Urothelium cell line (cell line): ENCODE results near the gene HIGD1B.
A peak's percentile ranks its signal among the peaks of the same experiment; 100 is the strongest.
"Not testable (repeated sequence)": the region's sequence is repeated elsewhere in the genome, so short reads cannot be mapped to it uniquely, and the experiment has no call there.

ENCODE experiments used
- DNase-seq: peaks from one replicate; pipeline ENCODE4 v3.0.0; 2011; ENCODE audit warnings: low spot score, mixed read lengths
- FAIRE-seq: peaks from 2 replicates; lab custom pipeline; 2011; peaks lifted over from hg19 to GRCh38; lab: Jason Lieb, UNC

HIGD1B gene

GRCh38 chr17:44847586-44847985 lies at the start of gene HIGD1B:
HIGD1B (plus strand) TSS chr17:44847883; CDS start chr17:44848153, 270 bp downstream.
- DNase-seq (no peak), FAIRE-seq (no peak)

- DNase-seq (no peak), FAIRE-seq (no peak)
These were observed 49.3 kb upstream of the HIGD1B start for GRCh38 chr17:44798356-44798755.

GRCh38 chr17:44801880-44802279 lies 45.8 kb upstream of the HIGD1B start:
- FAIRE-seq, result no peak

GRCh38 chr17:44804302-44805089 lies 43.2 kb upstream of the HIGD1B start:
- FAIRE-seq (no peak), DNase-seq (no peak)

More at GRCh38 chr17:44801880-44802279, 45.8 kb upstream of the HIGD1B start:
- DNase-seq, result no peak

GRCh38 chr17:44807093-44807816 lies 40.4 kb upstream of the HIGD1B start:
- no peak for FAIRE-seq

GRCh38 chr17:44807817-44808155 lies 39.9 kb upstream of the HIGD1B start:
- FAIRE-seq (no peak), DNase-seq (no peak)

More at GRCh38 chr17:44807093-44807816, 40.4 kb upstream of the HIGD1B start:
- no peak for DNase-seq

GRCh38 chr17:44808156-44808555 lies 39.5 kb upstream of the HIGD1B start:
- no peak for DNase-seq
- no peak for FAIRE-seq

GRCh38 chr17:44808656-44809388 lies 38.9 kb upstream of the HIGD1B start:
- FAIRE-seq, DNase-seq: not testable (repeated sequence)

GRCh38 chr17:44812263-44812662 lies 35.4 kb upstream of the HIGD1B start:
- DNase-seq (no peak), FAIRE-seq (no peak)

GRCh38 chr17:44818508-44818907 lies 29.2 kb upstream of the HIGD1B start:
- FAIRE-seq, DNase-seq: not testable (repeated sequence)

GRCh38 chr17:44820631-44821212 lies 27.0 kb upstream of the HIGD1B start:
- no peak for FAIRE-seq
- DNase-seq, result peak; percentile 75

- DNase-seq, FAIRE-seq: not testable (repeated sequence)
These were observed 22.4 kb upstream of the HIGD1B start for GRCh38 chr17:44825236-44825635.

- FAIRE-seq, result no peak
- no peak for DNase-seq
These were observed 21.4 kb upstream of the HIGD1B start for GRCh38 chr17:44826123-44826790.

- no peak for FAIRE-seq
- no peak for DNase-seq
These were observed 19.8 kb upstream of the HIGD1B start for GRCh38 chr17:44827863-44828262.

- FAIRE-seq (no peak), DNase-seq (no peak)
These were observed 18.7 kb upstream of the HIGD1B start for GRCh38 chr17:44828919-44829522.

- FAIRE-seq (peak; percentile 23), DNase-seq (peak; percentile 71)
These were observed 17.9 kb upstream of the HIGD1B start, which contains the start of gene GJC1 for GRCh38 chr17:44829523-44830358. GJC1 (minus strand) TSS chr17:44830287; CDS start chr17:44805817, 24,470 bp downstream.

- no peak for FAIRE-seq
- peak; percentile 52 for DNase-seq
These were observed 17.1 kb upstream of the HIGD1B start for GRCh38 chr17:44830359-44831288.

GRCh38 chr17:44831371-44831770 lies 16.3 kb upstream of the HIGD1B start:
- FAIRE-seq, result no peak
- DNase-seq, result no peak
